ENCODE results near the gene LSM12. TPM values are rescaled to one million over a fixed set of nuclear protein-coding genes. Genes with fewer than 3 reads are reported as not detected.

LSM12 gene
- total RNA-seq, 1 experiment from 2014 or later, result 52.5 TPM

- no peaks in the 10 kb centered on the region for H3K9me3 ChIP-seq (ENCODE audit: low read depth, low read length, poor library complexity, severe bottlenecking)
- peaks cover 9% of the 10 kb centered on the region for H3K4me1 ChIP-seq (ENCODE audit: insufficient read depth, low read length, poor library complexity, severe bottlenecking)
- BruUV-seq (replicated peaks), result no TSS peak
- CTCF ChIA-PET, result no interaction called here
- TF ChIP-seq EZH2 (IDR thresholded peaks at IDR 0.05; ENCODE audit: borderline replicate concordance, low read depth, low read length, poor library complexity, severe bottlenecking), result no peak
- TF ChIP-seq CTCF (conservative IDR thresholded peaks at IDR 0.05; ENCODE audit: low read depth, low read length), result no peak
- intact Hi-C loops (cut with micrococcal nuclease; ENCODE audit: unreplicated experiment), result no loop called here
- peaks cover 9% of the 10 kb centered on the region for H3K36me3 ChIP-seq (ENCODE audit: insufficient read depth, low read length, poor library complexity, severe bottlenecking)
- H3K27ac ChIP-seq (ENCODE audit: low read depth, low read length, poor library complexity, severe bottlenecking), result no peak overlapping the region
- H3K4me3 ChIP-seq (ENCODE audit: low read depth, low read length, poor library complexity, severe bottlenecking), result no peak overlapping the region
- DNase-seq (ENCODE audit: low spot score), result no peak
- POLR2A ChIA-PET (ENCODE audit: low non-redundant PET), result no interaction called here
- H3K27me3 ChIP-seq (replicated peaks; ENCODE audit: insufficient read depth, low read depth, low read length, poor library complexity), result no peaks in the 10 kb centered on the region
Measured at GRCh38 chr17:44045486-44045885, 21.0 kb downstream of the LSM12 start.

- no peaks in the 10 kb centered on the region for H3K9me3 ChIP-seq (ENCODE audit: low read depth, low read length, poor library complexity, severe bottlenecking)
- CTCF ChIA-PET, result interaction anchor here (0.6 kb wide), 1 partner anchor 127 kb away, joined by 3 read pairs; no protein-coding TSS in a partner anchor
- no peak for DNase-seq (ENCODE audit: low spot score)
- BruUV-seq (replicated peaks), result no TSS peak
- H3K4me3 ChIP-seq (ENCODE audit: low read depth, low read length, poor library complexity, severe bottlenecking), result no peak overlapping the region
- H3K36me3 ChIP-seq (ENCODE audit: insufficient read depth, low read length, poor library complexity, severe bottlenecking), result no peaks in the 10 kb centered on the region
- H3K4me1 ChIP-seq (ENCODE audit: insufficient read depth, low read length, poor library complexity, severe bottlenecking), result peaks cover 9% of the 10 kb centered on the region
- intact Hi-C loops (cut with micrococcal nuclease; ENCODE audit: unreplicated experiment), result no loop called here
- POLR2A ChIA-PET (ENCODE audit: low non-redundant PET), result no interaction called here
- no peaks in the 10 kb centered on the region for H3K27me3 ChIP-seq (replicated peaks; ENCODE audit: insufficient read depth, low read depth, low read length, poor library complexity)
- H3K27ac ChIP-seq (ENCODE audit: low read depth, low read length, poor library complexity, severe bottlenecking), result no peak overlapping the region
- TF ChIP-seq EZH2 (IDR thresholded peaks at IDR 0.05; ENCODE audit: borderline replicate concordance, low read depth, low read length, poor library complexity, severe bottlenecking), result no peak
- TF ChIP-seq CTCF (conservative IDR thresholded peaks at IDR 0.05; ENCODE audit: low read depth, low read length), result no peak
Measured at GRCh38 chr17:44044071-44044470, 22.4 kb downstream of the LSM12 start.

GRCh38 chr17:44043272-44043696 lies 23.2 kb downstream of the LSM12 start:
- no TSS peak for BruUV-seq (replicated peaks)
- intact Hi-C loops (cut with micrococcal nuclease; ENCODE audit: unreplicated experiment), result no loop called here
- no peak overlapping the region for H3K27ac ChIP-seq (ENCODE audit: low read depth, low read length, poor library complexity, severe bottlenecking)

More at GRCh38 chr17:44043272-44043696, 23.2 kb downstream of the LSM12 start:
- Histone ChIP-seq H3K4me1 (ENCODE audit: insufficient read depth, low read length, poor library complexity, severe bottlenecking) (peaks cover 9% of the 10 kb centered on the region), H3K4me3 (ENCODE audit: low read depth, low read length, poor library complexity, severe bottlenecking) (no peak overlapping the region), H3K27me3 (replicated peaks; ENCODE audit: insufficient read depth, low read depth, low read length, poor library complexity) (no peaks in the 10 kb centered on the region), H3K9me3 (ENCODE audit: low read depth, low read length, poor library complexity, severe bottlenecking) (no peaks in the 10 kb centered on the region), H3K36me3 (ENCODE audit: insufficient read depth, low read length, poor library complexity, severe bottlenecking) (no peaks in the 10 kb centered on the region)
- POLR2A ChIA-PET (ENCODE audit: low non-redundant PET), result no interaction called here
- TF ChIP-seq CTCF (conservative IDR thresholded peaks at IDR 0.05; ENCODE audit: low read depth, low read length) (no peak), EZH2 (IDR thresholded peaks at IDR 0.05; ENCODE audit: borderline replicate concordance, low read depth, low read length, poor library complexity, severe bottlenecking) (no peak)
- CTCF ChIA-PET, result interaction anchor here (0.6 kb wide), 1 partner anchor 126 kb away, joined by 3 read pairs; no protein-coding TSS in a partner anchor
- DNase-seq (ENCODE audit: low spot score), result no peak
